ENCODE results near the gene SMIM29. TPM values are rescaled to one million over a fixed set of nuclear protein-coding genes. Genes with fewer than 3 reads are reported as not detected.

The SMIM29 gene
- total and polyA plus RNA-seq, 2 experiments from 2014 or later = 5.0 to 15.9 TPM

GRCh38 chr6:34243131-34243771 is 5.6 kb downstream of the SMIM29 start:
- peaks cover 49% of the 10 kb centered on the region for H3K36me3 ChIP-seq (ENCODE audit: insufficient read depth)

More at GRCh38 chr6:34243131-34243771, 5.6 kb downstream of the SMIM29 start:
- H3K4me3 ChIP-seq = no peak overlapping the region
- H2AFZ ChIP-seq = no peak overlapping the region
- H3K4me3 Mint-ChIP-seq = peak overlapping the region; percentile 98
- peaks cover 6% of the 10 kb centered on the region; the same call in 2 of the 3 replicates for H3K9me3 Mint-ChIP-seq
- peaks cover 61% of the 10 kb centered on the region for H3K4me1 ChIP-seq (ENCODE audit: insufficient read depth)
- H3F3A ChIP-seq (replicated peaks; ENCODE audit: low read depth) = peaks cover 78% of the 10 kb centered on the region
- H3K9me2 ChIP-seq (ENCODE audit: insufficient read depth) = no peaks in the 10 kb centered on the region
- peaks cover 81% of the 10 kb centered on the region for H3K36me3 Mint-ChIP-seq (ENCODE audit: low read depth)
- no peak for TF ChIP-seq ZNF331 (CRISPR knock-in tag; IDR thresholded peaks at IDR 0.05; ENCODE audit: low read depth)
- no peak for TF ChIP-seq ZNF114 (CRISPR knock-in tag; IDR thresholded peaks at IDR 0.05)
- TF ChIP-seq, protein P1, sequence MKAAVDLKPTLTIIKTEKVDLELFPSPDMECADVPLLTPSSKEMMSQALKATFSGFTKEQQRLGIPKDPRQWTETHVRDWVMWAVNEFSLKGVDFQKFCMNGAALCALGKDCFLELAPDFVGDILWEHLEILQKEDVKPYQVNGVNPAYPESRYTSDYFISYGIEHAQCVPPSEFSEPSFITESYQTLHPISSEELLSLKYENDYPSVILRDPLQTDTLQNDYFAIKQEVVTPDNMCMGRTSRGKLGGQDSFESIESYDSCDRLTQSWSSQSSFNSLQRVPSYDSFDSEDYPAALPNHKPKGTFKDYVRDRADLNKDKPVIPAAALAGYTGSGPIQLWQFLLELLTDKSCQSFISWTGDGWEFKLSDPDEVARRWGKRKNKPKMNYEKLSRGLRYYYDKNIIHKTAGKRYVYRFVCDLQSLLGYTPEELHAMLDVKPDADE (IDR thresholded peaks at IDR 0.05) = no peak
- TF ChIP-seq CREB1 (CRISPR knock-in tag; IDR thresholded peaks at IDR 0.05; ENCODE audit: low read depth) = no peak
- TF ChIP-seq POLR2AphosphoS5 (IDR thresholded peaks at IDR 0.05; ENCODE audit: low read depth) = no peak
- TF ChIP-seq NANOG (IDR thresholded peaks at IDR 0.05; ENCODE audit: borderline replicate concordance) = no peak
- TF ChIP-seq STAT1 (IDR thresholded peaks at IDR 0.05; ENCODE audit: unreplicated experiment) = no peak
- no peak for TF ChIP-seq CTCF (conservative IDR thresholded peaks at IDR 0.05; ENCODE audit: low read depth in 2 of 2)
- no peak for TF ChIP-seq EZH2phosphoT487 (IDR thresholded peaks at IDR 0.05; ENCODE audit: unreplicated experiment)
- TF ChIP-seq REST (IDR thresholded peaks at IDR 0.05; ENCODE audit: unreplicated experiment) = no peak
- TF ChIP-seq JUNB (IDR thresholded peaks at IDR 0.05; ENCODE audit: unreplicated experiment) = no peak
- TF ChIP-seq ZNF462 (CRISPR knock-in tag; IDR thresholded peaks at IDR 0.05) = no peak
- TF ChIP-seq EZH2 (IDR thresholded peaks at IDR 0.05; ENCODE audit: low read depth, unreplicated experiment) = no peak
- DNase-seq (ENCODE audit: low spot score) (no peak), ATAC-seq (no peak)
- peaks cover 79% of the 10 kb centered on the region for H3K27me3 Mint-ChIP-seq (ENCODE audit: insufficient read depth, low read depth, poor library complexity)
- H4K20me1 ChIP-seq (replicated peaks; ENCODE audit: insufficient read depth) = peaks cover 56% of the 10 kb centered on the region
- H3K27me3 ChIP-seq (ENCODE audit: insufficient read depth) = no peaks in the 10 kb centered on the region
- no peak overlapping the region for H3K4me2 ChIP-seq
- H3K27ac ChIP-seq (ENCODE audit: low read depth) = peak overlapping the region; percentile 97
- peaks cover 52% of the 10 kb centered on the region for H3K79me2 ChIP-seq (replicated peaks; ENCODE audit: insufficient read depth)
- peaks cover 75% of the 10 kb centered on the region for H3K4me1 Mint-ChIP-seq
- H3K27ac Mint-ChIP-seq = peak overlapping the region; percentile 86

Data from GM23338 (cell line).